Heart right ventricle (tissue), 16 donors: Measurements from ENCODE around the gene MAMDC2. TPM values are rescaled to one million over a fixed set of nuclear protein-coding genes. Genes with fewer than 3 reads are reported as not detected.

Experiments
- ATAC-seq, 8 donors: fragments of 200-7000 bp; cut with Tn5 transposase; one replicate each; pipeline ENCODE4 v1.9.1; 2020; ENCODE audit warnings: mild to moderate bottlenecking in 8 of 8, moderate library complexity in 8 of 8, moderate number of reproducible peaks in 1 of 8
- DNase-seq, 2 donors: peaks; one replicate each; pipeline ENCODE4 v3.0.0-alpha.2; 2020
- H3K27ac ChIP-seq, 10 donors: fragments of 200-600 bp; sonication (generic) in 2 of 10; one replicate each; pipeline versions ENCODE4 v1.5.0 to v1.8.0; 2020 to 2022; ENCODE audit warnings: mild to moderate bottlenecking in 3 of 10
- H3K27me3 ChIP-seq, 7 donors: fragments of 200-600 bp; one replicate each; pipeline ENCODE4 v1.8.0; 2021 to 2022; ENCODE audit warnings: mild to moderate bottlenecking in 2 of 7
- H3K36me3 ChIP-seq, 9 donors: fragments of 200-600 bp; sonication (generic) in 1 of 9; one replicate each; pipeline versions ENCODE4 v1.5.0 to v1.8.0; 2020 to 2022; ENCODE audit warnings: mild to moderate bottlenecking in 2 of 9
- H3K4me1 ChIP-seq, 9 donors: fragments of 200-600 bp; sonication (generic) in 1 of 9; one replicate each; pipeline versions ENCODE4 v1.5.0 to v1.8.0; 2020 to 2022; ENCODE audit warnings: mild to moderate bottlenecking in 4 of 9
- H3K4me3 ChIP-seq, 10 donors: fragments of 200-600 bp; sonication (generic) in 2 of 10; one replicate each; pipeline versions ENCODE4 v1.5.0 to v1.8.0; 2020 to 2022; ENCODE audit warnings: mild to moderate bottlenecking in 7 of 10, moderate library complexity in 2 of 10
- H3K9me3 ChIP-seq, 11 donors: fragments of 200-600 bp in 10 of 11; sonication (generic) in 2 of 11; one replicate each; pipeline versions ENCODE4 v1.5.0 to v1.8.0; 2013 to 2022; ENCODE audit warnings: mild to moderate bottlenecking in 2 of 11, control low read depth in 1 of 11, moderate library complexity in 1 of 11
- CTCF ChIP-seq, 9 donors: fragments of 200-600 bp; sonication (generic) in 2 of 9; IDR thresholded peaks; one replicate each; pipeline versions ENCODE4 v1.5.0 to v1.8.0; 2021 to 2022; ENCODE audit warnings: antibody characterized with exemption in 9 of 9, mild to moderate bottlenecking in 5 of 9, moderate library complexity in 1 of 9
- WGBS, 2 donors: extraction: QIAGEN DNeasy Blood & Tissue Kit; methylation state at CpG; one replicate each; pipeline ENCODE4 v1.1.7; 2013; ENCODE audit warnings: inconsistent platforms in 1 of 2; 5-methylcytosine and 5-hydroxymethylcytosine counted together
- intact Hi-C, 10 donors: fragments of 100-400 bp; cut with DNase I; formaldehyde crosslinking; loops; one replicate each; pipeline versions ENCODE4 v1.11.1 to v1.14.2; 2022
- polyA plus RNA-seq, 2 donors: library from polyadenylated mRNA; stranded (reverse); fragments of 200-250 nt; gene quantifications; one replicate each; pipeline ENCODE4 v1.2.3, GENCODE V29; 2013
- total RNA-seq, 10 donors: library from RNA; stranded (reverse); fragmentation: NEBNext Ultra II Directional in 3 of 10; extraction: Animal tissue kit (Norgen Biotek cat#: 25700) in 3 of 10; gene quantifications; one replicate each; pipeline versions ENCODE4 v1.2.1 to v1.2.4, GENCODE V29; 2021 to 2023
- donor health status: Arrhythmogenic right ventricular cardiomyopathy.
- donor health status: ischemic (EF 13 %, LVEDD 7.1; RV severe dilation, severe dysfunction).
- donor health status: healthy with polysubstance abuse.
- donor health status: DM: no; HTN: yes; CAD: no.
- donor health status: DM: no; HTN: no; CAD: no.
- donor health status: ischemic (EF 25% LVEDD 6.9; RV normal size, moderate dysfunction).
- donor health status: ischemic (EF 25% LVEDD 5.7; RV mildly dilated, moderate dysfunction).
- donor health status: healthy.
- donor health status: DM: yes; HTN: yes; CAD: no.
- donor health status: Ischemic cardiomyopathy.
- donor health status: ischemic (EF 35%, LVEDD 5.7; RV mildly dilated, moderate dysfunction).
- donor health status: nonischemic (EF 11% LVEDD 7.7; RV severe dilation, severe dysfunction).
- donor health status: DM: yes; HTN: yes; CAD: no.
- donor health status: PGD.
- donor health status: ischemic (EF 29% LVEDD 5.4; RV normal size, mild dysfunction).
- donor health status: nonischemic (EF 23%, LVEDD 6.1; RV moderate dilation, normal function).

Gene MAMDC2
- total and polyA plus RNA-seq, 12 donors: 2.3 to 11.8 (median 5.8) TPM

- H3K4me3 ChIP-seq: no peak overlapping the region
- no peaks in the 10 kb centered on the region for H3K27me3 ChIP-seq
- no peaks in the 10 kb centered on the region for H3K4me1 ChIP-seq
- intact Hi-C loops: loop anchor here in 5 of 10 donors (10.0 kb wide), 2 partner anchors 248 to 258 kb away; no protein-coding TSS in a partner anchor
- no peaks in the 10 kb centered on the region for H3K9me3 ChIP-seq
- DNase-seq (no peak), ATAC-seq (no peak)
- 76 to 89% methylated on average over 1 of the region's 1 CpG for WGBS, 2 donors
- H3K27ac ChIP-seq: no peak overlapping the region
- TF ChIP-seq CTCF (IDR thresholded peaks at IDR 0.05): no peak
- H3K36me3 ChIP-seq: peaks cover 0 to 29% (median 0%) of the 10 kb centered on the region in 9 donors
These were observed 178.7 kb downstream of the MAMDC2 start for GRCh38 chr9:70222354-70222753.

- H3K9me3 ChIP-seq: no peaks in the 10 kb centered on the region
- peaks cover 0 to 19% (median 8%) of the 10 kb centered on the region in 9 donors for H3K4me1 ChIP-seq
- intact Hi-C loops: loop anchor here in 8 of 10 donors (2.0 to 10.0 kb wide), 4 partner anchors 253 to 263 kb away; no protein-coding TSS in a partner anchor
- H3K4me3 ChIP-seq: no peak overlapping the region
- peak in 1 of 8 donors; percentile 43 for ATAC-seq
- no peak for TF ChIP-seq CTCF (IDR thresholded peaks at IDR 0.05)
- H3K36me3 ChIP-seq: peaks cover 0 to 16% (median 0%) of the 10 kb centered on the region in 9 donors
- 53 to 60% methylated on average over 2 of the region's 2 CpGs for WGBS, 2 donors
- DNase-seq: no peak
- no peaks in the 10 kb centered on the region for H3K27me3 ChIP-seq
- H3K27ac ChIP-seq: peak overlapping the region in 2 of 10 donors; percentile 53 to 64
These were observed 184.5 kb downstream of the MAMDC2 start for GRCh38 chr9:70228118-70228517.

- no peak overlapping the region for H3K4me3 ChIP-seq
- peaks cover 0 to 19% (median 8%) of the 10 kb centered on the region in 9 donors for H3K4me1 ChIP-seq
- peak overlapping the region in 5 of 10 donors; percentile 2 to 64 (median 40) for H3K27ac ChIP-seq
- intact Hi-C loops: loop anchor here in 8 of 10 donors (2.0 to 10.0 kb wide), 4 partner anchors 254 to 264 kb away; no protein-coding TSS in a partner anchor
- TF ChIP-seq CTCF (IDR thresholded peaks at IDR 0.05): no peak
- WGBS, 2 donors: 84 to 85% methylated on average over 2 of the region's 2 CpGs
- peaks cover 0 to 16% (median 0%) of the 10 kb centered on the region in 9 donors for H3K36me3 ChIP-seq
- no peaks in the 10 kb centered on the region for H3K27me3 ChIP-seq
- no peak for DNase-seq
- no peaks in the 10 kb centered on the region for H3K9me3 ChIP-seq
- ATAC-seq: peak in 2 of 8 donors; percentile 9 to 17
These were observed 185.0 kb downstream of the MAMDC2 start for GRCh38 chr9:70228611-70229010.

GRCh38 chr9:70229026-70229425 is 185.4 kb downstream of the MAMDC2 start:
- ATAC-seq (peak; percentile 71 to 89 (median 84)), DNase-seq (peak; percentile 21 to 24)
- Histone ChIP-seq H3K9me3 (no peaks in the 10 kb centered on the region), H3K36me3 (peaks cover 0 to 16% (median 0%) of the 10 kb centered on the region in 9 donors), H3K4me3 (peak overlapping the region in 2 of 10 donors; percentile 16 to 21), H3K27ac (peak overlapping the region in 5 of 10 donors; percentile 2 to 64 (median 40)), H3K27me3 (no peaks in the 10 kb centered on the region), H3K4me1 (peaks cover 0 to 19% (median 8%) of the 10 kb centered on the region in 9 donors)
- no peak for TF ChIP-seq CTCF (IDR thresholded peaks at IDR 0.05)
- 49 to 66% methylated on average over 4 of the region's 4 CpGs for WGBS, 2 donors
- intact Hi-C loops: loop anchor here in 8 of 10 donors (2.0 to 10.0 kb wide), 4 partner anchors 254 to 264 kb away; no protein-coding TSS in a partner anchor
